ENCODE measurements around the gene TNS1. TPM values are rescaled to one million over a fixed set of nuclear protein-coding genes. Genes with fewer than 3 reads are reported as not detected.
A peak's percentile ranks its signal among the peaks of the same experiment; 100 is the strongest.

Gene TNS1
- total RNA-seq, 4 donors from 2014 or later, result 169 to 316 (median 229) TPM

GRCh38 chr2:217940261-217941220 lies 62.3 kb downstream of the TNS1 start:
- peak in 1 of 2 donors; percentile 44 for TF ChIP-seq POLR2A (IDR thresholded peaks at IDR 0.05)
- TF ChIP-seq, protein P1, sequence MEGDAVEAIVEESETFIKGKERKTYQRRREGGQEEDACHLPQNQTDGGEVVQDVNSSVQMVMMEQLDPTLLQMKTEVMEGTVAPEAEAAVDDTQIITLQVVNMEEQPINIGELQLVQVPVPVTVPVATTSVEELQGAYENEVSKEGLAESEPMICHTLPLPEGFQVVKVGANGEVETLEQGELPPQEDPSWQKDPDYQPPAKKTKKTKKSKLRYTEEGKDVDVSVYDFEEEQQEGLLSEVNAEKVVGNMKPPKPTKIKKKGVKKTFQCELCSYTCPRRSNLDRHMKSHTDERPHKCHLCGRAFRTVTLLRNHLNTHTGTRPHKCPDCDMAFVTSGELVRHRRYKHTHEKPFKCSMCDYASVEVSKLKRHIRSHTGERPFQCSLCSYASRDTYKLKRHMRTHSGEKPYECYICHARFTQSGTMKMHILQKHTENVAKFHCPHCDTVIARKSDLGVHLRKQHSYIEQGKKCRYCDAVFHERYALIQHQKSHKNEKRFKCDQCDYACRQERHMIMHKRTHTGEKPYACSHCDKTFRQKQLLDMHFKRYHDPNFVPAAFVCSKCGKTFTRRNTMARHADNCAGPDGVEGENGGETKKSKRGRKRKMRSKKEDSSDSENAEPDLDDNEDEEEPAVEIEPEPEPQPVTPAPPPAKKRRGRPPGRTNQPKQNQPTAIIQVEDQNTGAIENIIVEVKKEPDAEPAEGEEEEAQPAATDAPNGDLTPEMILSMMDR (IDR thresholded peaks at IDR 0.05), result no peak
- Histone ChIP-seq H3K4me3 (replicated peaks in 1 of 3) (peak overlapping the region in 2 of 3 donors; percentile 10 to 77), H3K9me3 (no peaks in the 10 kb centered on the region), H3K27me3 (no peaks in the 10 kb centered on the region), H3K27ac (peak overlapping the region; percentile 96 to 99 (median 97)), H3K4me1 (peaks cover 70 to 71% of the 10 kb centered on the region in 2 donors), H3K36me3 (no peaks in the 10 kb centered on the region)
- intact Hi-C loops (cut with DNase I), result no loop called here
- 38 to 54% methylated on average over 12 to 13 of the region's 13 CpGs for WGBS, 2 donors
- peak; percentile 94 for DNase-seq

GRCh38 chr2:217939629-217940245 lies 63.1 kb downstream of the TNS1 start:
- TF ChIP-seq, protein P1 (IDR thresholded peaks at IDR 0.05), result no peak
- TF ChIP-seq POLR2A (IDR thresholded peaks at IDR 0.05), result no peak
- Histone ChIP-seq H3K27me3 (no peaks in the 10 kb centered on the region), H3K4me1 (peaks cover 78 to 79% of the 10 kb centered on the region in 2 donors), H3K9me3 (no peaks in the 10 kb centered on the region), H3K27ac (peak overlapping the region; percentile 96 to 99 (median 97)), H3K36me3 (no peaks in the 10 kb centered on the region), H3K4me3 (replicated peaks in 1 of 3) (peak overlapping the region in 1 of 3 donors; percentile 77)
- 56 to 57% methylated on average over 5 to 6 of the region's 7 CpGs for WGBS, 2 donors
- intact Hi-C loops (cut with DNase I), result loop anchor here (5.0 kb wide), 1 partner anchor 47 kb away; no protein-coding TSS in a partner anchor
- peak in 1 of 2 donors; percentile 51 for DNase-seq

DNA sequence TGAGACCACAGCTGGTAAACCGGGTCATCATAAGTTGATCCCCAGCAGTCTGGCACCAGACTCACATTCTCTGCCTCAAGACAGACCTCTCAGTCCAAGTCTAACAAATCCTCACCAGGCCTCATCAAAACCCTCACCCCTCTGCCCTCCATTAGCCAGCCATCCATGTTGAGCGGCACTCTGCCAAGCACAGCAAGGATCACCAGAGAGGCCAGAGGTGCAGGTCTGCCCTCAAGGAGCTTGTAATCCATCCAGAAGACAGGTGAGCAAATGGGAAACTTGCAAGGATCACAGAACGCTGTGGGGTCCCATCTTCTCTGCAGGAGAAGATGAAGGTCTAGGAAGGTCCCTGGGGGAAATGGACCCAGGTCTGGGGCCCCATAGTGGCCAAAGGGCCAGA lies 63.6 kb downstream of the TNS1 start:
- peak overlapping the region; percentile 96 to 99 (median 97) for H3K27ac ChIP-seq
- H3K27me3 ChIP-seq, result no peaks in the 10 kb centered on the region
- no peak for TF ChIP-seq POLR2A (IDR thresholded peaks at IDR 0.05)
- TF ChIP-seq, protein P1 (IDR thresholded peaks at IDR 0.05), result no peak
- 87 to 89% methylated on average over 3 of the region's 3 CpGs for WGBS, 2 donors
- intact Hi-C loops (cut with DNase I), result loop anchor here (5.0 kb wide), 1 partner anchor 47 kb away; no protein-coding TSS in a partner anchor
- H3K4me3 ChIP-seq (replicated peaks in 1 of 3), result no peak overlapping the region
- H3K9me3 ChIP-seq, result no peaks in the 10 kb centered on the region
- H3K4me1 ChIP-seq, result peaks cover 80 to 82% of the 10 kb centered on the region in 2 donors
- DNase-seq, result no peak
- no peaks in the 10 kb centered on the region for H3K36me3 ChIP-seq

DNA sequence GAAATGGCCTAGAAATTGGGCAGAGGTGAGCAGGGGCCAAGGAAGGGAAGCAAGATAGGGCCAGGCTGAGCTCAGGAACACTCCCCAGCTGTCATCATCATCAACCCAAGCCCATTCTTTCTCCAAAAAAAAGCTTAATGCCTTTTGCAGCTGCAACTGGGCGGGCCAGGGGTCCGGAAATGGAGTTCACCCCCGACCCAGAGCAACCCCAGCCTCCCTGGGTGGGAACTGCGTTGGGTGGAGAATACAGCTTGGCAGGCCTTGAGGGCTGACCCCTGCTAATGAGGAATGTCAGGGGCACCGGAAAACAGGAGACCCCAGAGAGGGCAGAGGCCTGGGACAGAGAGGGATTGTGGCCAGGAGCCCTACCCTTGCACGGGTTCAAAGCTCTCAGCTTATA lies 64.8 kb downstream of the TNS1 start:
- H3K9me3 ChIP-seq, result no peaks in the 10 kb centered on the region
- no peak for DNase-seq
- H3K4me1 ChIP-seq, result peaks cover 88 to 91% of the 10 kb centered on the region in 2 donors
- H3K36me3 ChIP-seq, result no peaks in the 10 kb centered on the region
- H3K4me3 ChIP-seq (replicated peaks in 1 of 3), result no peak overlapping the region
- 49 to 68% methylated on average over 5 to 6 of the region's 6 CpGs for WGBS, 2 donors
- intact Hi-C loops (cut with DNase I), result loop anchor here (5.0 kb wide), 1 partner anchor 46 kb away; no protein-coding TSS in a partner anchor
- TF ChIP-seq POLR2A (IDR thresholded peaks at IDR 0.05), result no peak
- TF ChIP-seq, protein P1 (IDR thresholded peaks at IDR 0.05), result no peak
- no peaks in the 10 kb centered on the region for H3K27me3 ChIP-seq
- peak overlapping the region; percentile 96 to 99 (median 97) for H3K27ac ChIP-seq

All from thyroid gland (tissue), 4 donors.